Endodermal cell (in vitro differentiated cells): Measurements from ENCODE around the gene COX8C. TPM values are rescaled to one million over a fixed set of nuclear protein-coding genes. Genes with fewer than 3 reads are reported as not detected.

Source experiments
- DNase-seq: peaks from one replicate; pipeline ENCODE4 v3.0.0-alpha.2; 2017
- H3K27ac ChIP-seq: 2 replicates; pipeline ENCODE4 v1.5.1; 2013; ENCODE audit warnings: mild to moderate bottlenecking, low read depth, low read length, moderate library complexity
- H3K27me3 ChIP-seq: 2 replicates; pipeline ENCODE4 v1.6.1; 2013; ENCODE audit warnings: mild to moderate bottlenecking, low read length, moderate library complexity; ENCODE audit not compliant: insufficient read depth, control insufficient read depth, poor library complexity, severe bottlenecking
- H3K36me3 ChIP-seq: 2 replicates; pipeline ENCODE4 v1.7.0; 2013; ENCODE audit warnings: mild to moderate bottlenecking, low read length, moderate library complexity; ENCODE audit not compliant: control insufficient read depth, insufficient read depth
- H3K4me1 ChIP-seq: one replicate; pipeline ENCODE4 v1.7.0; 2013; ENCODE audit warnings: low read length; ENCODE audit not compliant: control insufficient read depth, insufficient read depth
- H3K4me3 ChIP-seq: 2 replicates; pipeline ENCODE4 v1.5.1; 2013; ENCODE audit warnings: mild to moderate bottlenecking, low read length, moderate library complexity
- H3K9ac ChIP-seq: 2 replicates; pipeline ENCODE4 v1.6.1; 2013; ENCODE audit warnings: mild to moderate bottlenecking, low read length, moderate library complexity; ENCODE audit not compliant: poor library complexity, severe bottlenecking; ENCODE audit errors: extremely low read depth
- H3K9me3 ChIP-seq: 2 replicates; pipeline ENCODE4 v1.6.1; 2013; ENCODE audit warnings: mild to moderate bottlenecking, low read length, moderate library complexity; ENCODE audit not compliant: control insufficient read depth
- H3K27ac Mint-ChIP-seq: 2 replicates; pipeline ENCODE4 v1.8.0; 2020; ENCODE audit warnings: mixed read lengths
- H3K27me3 Mint-ChIP-seq: 2 replicates; pipeline ENCODE4 v1.8.0; 2021; ENCODE audit warnings: mild to moderate bottlenecking, mixed read lengths; ENCODE audit not compliant: insufficient read depth
- H3K36me3 Mint-ChIP-seq: 2 replicates; pipeline ENCODE4 v1.8.0; 2020; ENCODE audit warnings: low read depth, mixed read lengths
- H3K4me1 Mint-ChIP-seq: 2 replicates; pipeline ENCODE4 v1.8.0; 2020; ENCODE audit warnings: mixed read lengths
- H3K4me3 Mint-ChIP-seq: 2 replicates; pipeline ENCODE4 v1.8.0; 2020; ENCODE audit warnings: mild to moderate bottlenecking, moderate library complexity, mixed read lengths
- H3K9me3 Mint-ChIP-seq: 2 replicates; pipeline ENCODE4 v1.8.0; 2020; ENCODE audit warnings: mild to moderate bottlenecking, mixed read lengths
- WGBS, 2 experiments: methylation state at CpG; one replicate each; pipeline versions ENCODE4 v1.1.5 to v1.1.7; 2013; ENCODE audit warnings: missing lambda C conversion rate in 2 of 2, mixed read lengths in 1 of 2; ENCODE audit not compliant: insufficient coverage in 1 of 2, insufficient read length in 1 of 2; 5-methylcytosine and 5-hydroxymethylcytosine counted together
- total RNA-seq, 2 donors: library from RNA; stranded (reverse); fragmentation: NEBNext Ultra II Directional in 1 of 2; extraction: Animal tissue kit (Norgen Biotek cat#: 25700) in 1 of 2; gene quantifications; 2 replicates in 1 of 2; 3 replicates in 1 of 2; pipeline ENCODE4 v1.2.1, GENCODE V29; 2021
- TF ChIP-seq, protein P1 (sequence below): fragments of 200-600 bp; sonication (generic); conservative IDR thresholded peaks from 2 replicates; pipeline ENCODE4 v1.5.0; 2021; ENCODE audit warnings: antibody characterized with exemption, mild to moderate bottlenecking

Gene COX8C
- total RNA-seq, 2 donors from 2014 or later, result not detected

DNA sequence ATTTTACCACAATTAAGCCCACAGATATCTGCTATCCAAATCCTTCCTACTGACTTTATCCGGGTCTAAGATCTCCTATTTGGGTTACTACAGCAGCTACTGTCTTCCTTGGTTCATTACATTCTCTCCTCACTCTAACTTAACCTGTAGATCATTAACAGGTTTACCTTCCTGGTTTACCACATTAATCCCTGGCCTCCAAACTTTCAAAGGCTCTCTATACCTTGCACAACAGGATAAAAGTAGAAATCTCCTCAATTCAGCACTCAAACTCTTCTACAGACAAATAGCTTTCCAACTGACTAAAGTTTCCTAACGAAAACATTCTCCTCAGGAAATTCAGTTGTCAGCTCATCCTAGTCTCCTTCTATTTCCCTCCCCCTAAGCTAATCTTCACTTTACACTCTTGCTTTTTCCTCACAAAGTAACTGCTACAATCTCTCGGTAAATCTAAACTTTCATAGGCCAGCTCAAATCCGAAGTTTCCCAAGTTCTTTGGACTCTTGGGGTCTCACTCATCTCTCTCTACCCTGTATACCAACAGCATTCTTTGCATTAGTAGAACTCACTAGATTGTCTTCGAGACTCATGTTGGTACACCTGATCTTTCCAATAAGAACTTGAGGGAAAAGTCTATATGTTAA lies 16.9 kb upstream of the COX8C start:
- peak overlapping the region; percentile 88 for H3K4me3 ChIP-seq
- WGBS, 2 experiments, result 78 to 84% methylated on average over 4 to 5 of the region's 5 CpGs
- no peaks in the 10 kb centered on the region for H3K27me3 Mint-ChIP-seq
- DNase-seq, result no peak
- H3K4me1 ChIP-seq, result peaks cover 7% of the 10 kb centered on the region
- peaks cover 2% of the 10 kb centered on the region for H3K36me3 Mint-ChIP-seq
- TF ChIP-seq, protein P1, sequence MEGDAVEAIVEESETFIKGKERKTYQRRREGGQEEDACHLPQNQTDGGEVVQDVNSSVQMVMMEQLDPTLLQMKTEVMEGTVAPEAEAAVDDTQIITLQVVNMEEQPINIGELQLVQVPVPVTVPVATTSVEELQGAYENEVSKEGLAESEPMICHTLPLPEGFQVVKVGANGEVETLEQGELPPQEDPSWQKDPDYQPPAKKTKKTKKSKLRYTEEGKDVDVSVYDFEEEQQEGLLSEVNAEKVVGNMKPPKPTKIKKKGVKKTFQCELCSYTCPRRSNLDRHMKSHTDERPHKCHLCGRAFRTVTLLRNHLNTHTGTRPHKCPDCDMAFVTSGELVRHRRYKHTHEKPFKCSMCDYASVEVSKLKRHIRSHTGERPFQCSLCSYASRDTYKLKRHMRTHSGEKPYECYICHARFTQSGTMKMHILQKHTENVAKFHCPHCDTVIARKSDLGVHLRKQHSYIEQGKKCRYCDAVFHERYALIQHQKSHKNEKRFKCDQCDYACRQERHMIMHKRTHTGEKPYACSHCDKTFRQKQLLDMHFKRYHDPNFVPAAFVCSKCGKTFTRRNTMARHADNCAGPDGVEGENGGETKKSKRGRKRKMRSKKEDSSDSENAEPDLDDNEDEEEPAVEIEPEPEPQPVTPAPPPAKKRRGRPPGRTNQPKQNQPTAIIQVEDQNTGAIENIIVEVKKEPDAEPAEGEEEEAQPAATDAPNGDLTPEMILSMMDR, result no peak
- no peak overlapping the region for H3K9ac ChIP-seq
- peaks cover 2% of the 10 kb centered on the region for H3K36me3 ChIP-seq
- no peaks in the 10 kb centered on the region for H3K9me3 Mint-ChIP-seq
- H3K9me3 ChIP-seq, result no peaks in the 10 kb centered on the region
- no peaks in the 10 kb centered on the region for H3K27me3 ChIP-seq
- H3K27ac Mint-ChIP-seq, result peak overlapping the region; percentile 77
- peak overlapping the region; percentile 86 for H3K4me3 Mint-ChIP-seq
- H3K27ac ChIP-seq, result no peak overlapping the region
- peaks cover 38% of the 10 kb centered on the region for H3K4me1 Mint-ChIP-seq

DNA sequence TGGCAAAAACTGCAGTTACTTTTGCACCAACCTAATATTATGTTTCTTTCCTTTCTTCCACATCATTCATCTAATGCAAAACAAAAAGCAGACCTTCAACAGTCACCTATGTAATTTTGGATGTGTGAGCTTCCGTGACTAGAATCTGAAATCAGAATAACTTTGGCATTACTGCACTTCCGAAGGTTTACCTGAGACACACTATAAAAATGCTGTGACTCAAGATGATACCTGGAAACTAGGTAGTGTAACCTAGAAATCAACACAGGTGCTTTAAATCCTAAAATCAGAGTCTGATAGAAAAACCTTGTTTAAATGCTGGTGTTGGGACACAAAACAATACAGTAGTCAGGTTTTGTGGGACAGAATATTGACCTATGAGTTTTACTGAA lies 16.4 kb upstream of the COX8C start:
- Mint-ChIP-seq H3K9me3 (no peaks in the 10 kb centered on the region), H3K27me3 (no peaks in the 10 kb centered on the region), H3K4me3 (peak overlapping the region; percentile 86), H3K4me1 (peaks cover 41% of the 10 kb centered on the region), H3K27ac (no peak overlapping the region), H3K36me3 (peaks cover 2% of the 10 kb centered on the region)
- no peak for DNase-seq
- Histone ChIP-seq H3K4me3 (peak overlapping the region; percentile 88), H3K9ac (peak overlapping the region; percentile 59), H3K27ac (no peak overlapping the region), H3K27me3 (no peaks in the 10 kb centered on the region), H3K36me3 (no peaks in the 10 kb centered on the region), H3K9me3 (peaks cover 2% of the 10 kb centered on the region), H3K4me1 (peaks cover 7% of the 10 kb centered on the region)
- TF ChIP-seq, protein P1, result no peak
- 93 to 98% methylated on average over 2 of the region's 2 CpGs for WGBS, 2 experiments

DNA sequence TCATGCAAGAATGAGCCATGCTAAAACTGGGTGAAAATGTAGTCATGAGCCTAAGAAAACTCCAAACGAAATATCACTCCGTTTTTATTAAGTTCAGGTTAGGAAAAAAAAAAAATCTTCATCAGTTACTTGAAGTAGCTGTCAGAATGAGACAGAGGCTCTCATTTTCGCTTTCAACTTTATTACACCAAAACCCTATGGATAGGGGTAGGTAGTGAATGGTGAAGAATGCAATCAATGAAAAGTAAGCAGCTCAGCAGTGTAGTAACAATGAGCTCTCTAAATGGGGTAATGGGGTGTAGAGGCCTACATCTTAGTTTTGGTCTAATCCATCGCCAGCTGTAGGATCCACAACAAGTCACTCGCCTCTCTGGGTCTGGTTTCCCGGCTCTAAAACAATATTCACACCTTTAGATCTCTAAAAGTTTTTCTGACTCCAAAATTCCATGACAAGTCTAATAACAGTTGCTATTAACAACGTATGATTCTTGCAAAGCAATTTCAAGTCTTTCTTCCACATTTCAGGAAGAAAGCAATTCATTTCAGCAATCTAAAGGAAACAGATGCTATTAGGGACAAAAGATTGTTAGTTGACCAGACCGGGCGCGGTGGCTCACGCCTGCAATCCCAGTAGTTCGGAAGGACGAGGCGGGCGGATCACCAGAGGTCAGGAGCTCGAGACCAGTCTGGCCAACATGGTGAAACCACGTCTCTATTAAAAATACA lies 15.8 kb upstream of the COX8C start:
- Histone ChIP-seq H3K9ac (peak overlapping the region; percentile 59), H3K9me3 (peaks cover 3% of the 10 kb centered on the region), H3K27me3 (no peaks in the 10 kb centered on the region), H3K36me3 (no peaks in the 10 kb centered on the region), H3K27ac (no peak overlapping the region), H3K4me1 (peaks cover 7% of the 10 kb centered on the region), H3K4me3 (peak overlapping the region; percentile 88)
- no peak for DNase-seq
- TF ChIP-seq, protein P1, result no peak
- 78 to 87% methylated on average over 12 to 16 of the region's 17 CpGs for WGBS, 2 experiments
- peak overlapping the region; percentile 86 for H3K4me3 Mint-ChIP-seq
- H3K9me3 Mint-ChIP-seq, result no peaks in the 10 kb centered on the region
- no peak overlapping the region for H3K27ac Mint-ChIP-seq
- H3K36me3 Mint-ChIP-seq, result peaks cover 2% of the 10 kb centered on the region
- H3K4me1 Mint-ChIP-seq, result peaks cover 41% of the 10 kb centered on the region
- no peaks in the 10 kb centered on the region for H3K27me3 Mint-ChIP-seq
